AG10803 (cell line): ENCODE measurements around the gene ZNF208.
"Not testable (repeated sequence)": the region's sequence is repeated elsewhere in the genome, so short reads cannot be mapped to it uniquely, and the experiment has no call there.

Experiments used
- DNase-seq: peaks from one replicate; pipeline ENCODE4 v3.0.0; 2010; ENCODE audit warnings: low read depth
- H3K4me3 ChIP-seq: 2 replicates; pipeline ENCODE4 v1.5.1; 2011; ENCODE audit warnings: mild to moderate bottlenecking, low read length, control low read depth
- TF ChIP-seq, protein P1 (sequence below): conservative IDR thresholded peaks from 2 replicates; pipeline ENCODE4 v1.5.1; 2011; ENCODE audit warnings: mild to moderate bottlenecking, low read length, control low read depth, inconsistent platforms

Gene ZNF208

DNA sequence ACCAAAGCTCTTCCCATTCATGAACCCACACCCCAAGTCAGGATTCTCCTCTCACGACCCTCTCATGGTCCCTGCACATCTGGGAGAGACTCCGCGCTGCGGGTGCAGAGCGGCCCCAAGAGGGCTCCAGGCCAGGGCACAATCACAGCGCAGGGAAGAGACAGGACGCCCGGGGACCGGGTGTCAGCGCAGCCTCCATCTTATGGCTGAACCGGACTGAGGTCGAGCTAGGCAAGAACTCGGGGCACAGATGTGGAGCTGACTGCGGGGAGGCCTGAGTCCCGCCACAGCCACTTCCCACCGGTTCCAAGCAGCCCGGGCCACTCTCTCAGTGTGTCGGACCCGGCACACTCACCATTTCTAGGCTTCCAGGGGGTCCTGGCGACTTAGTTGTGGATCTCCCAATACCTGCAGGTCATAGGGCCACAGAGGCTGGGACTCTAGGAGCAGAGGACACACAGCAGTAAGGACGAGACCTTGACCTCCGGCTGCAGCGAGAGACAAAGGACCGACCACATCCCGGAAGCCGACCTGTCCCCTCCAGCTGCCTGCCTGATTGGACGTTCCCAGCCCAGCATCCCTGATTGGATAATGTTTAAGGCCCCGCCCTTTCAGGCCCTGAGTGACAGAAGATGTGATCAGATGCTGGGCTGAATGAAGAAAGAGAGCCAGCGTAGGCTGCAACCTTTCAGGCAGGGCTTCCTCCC lies at the start of gene ZNF208:
Gene ZNF208 (minus strand): TSS at position 507 of the 707 bp plus-strand sequence. CDS start 149 bp downstream, at position 358.
- DNase-seq = not testable (repeated sequence)

GRCh38 chr19:22052644-22053013 lies 41.9 kb upstream of the ZNF208 start:
- DNase-seq = peak; percentile 2
- peak overlapping the region; percentile 76 for H3K4me3 ChIP-seq
- TF ChIP-seq, protein P1, sequence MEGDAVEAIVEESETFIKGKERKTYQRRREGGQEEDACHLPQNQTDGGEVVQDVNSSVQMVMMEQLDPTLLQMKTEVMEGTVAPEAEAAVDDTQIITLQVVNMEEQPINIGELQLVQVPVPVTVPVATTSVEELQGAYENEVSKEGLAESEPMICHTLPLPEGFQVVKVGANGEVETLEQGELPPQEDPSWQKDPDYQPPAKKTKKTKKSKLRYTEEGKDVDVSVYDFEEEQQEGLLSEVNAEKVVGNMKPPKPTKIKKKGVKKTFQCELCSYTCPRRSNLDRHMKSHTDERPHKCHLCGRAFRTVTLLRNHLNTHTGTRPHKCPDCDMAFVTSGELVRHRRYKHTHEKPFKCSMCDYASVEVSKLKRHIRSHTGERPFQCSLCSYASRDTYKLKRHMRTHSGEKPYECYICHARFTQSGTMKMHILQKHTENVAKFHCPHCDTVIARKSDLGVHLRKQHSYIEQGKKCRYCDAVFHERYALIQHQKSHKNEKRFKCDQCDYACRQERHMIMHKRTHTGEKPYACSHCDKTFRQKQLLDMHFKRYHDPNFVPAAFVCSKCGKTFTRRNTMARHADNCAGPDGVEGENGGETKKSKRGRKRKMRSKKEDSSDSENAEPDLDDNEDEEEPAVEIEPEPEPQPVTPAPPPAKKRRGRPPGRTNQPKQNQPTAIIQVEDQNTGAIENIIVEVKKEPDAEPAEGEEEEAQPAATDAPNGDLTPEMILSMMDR = no peak

More for the DNA sequence above, at the start of gene ZNF208:
- not testable (repeated sequence) for H3K4me3 ChIP-seq

DNA sequence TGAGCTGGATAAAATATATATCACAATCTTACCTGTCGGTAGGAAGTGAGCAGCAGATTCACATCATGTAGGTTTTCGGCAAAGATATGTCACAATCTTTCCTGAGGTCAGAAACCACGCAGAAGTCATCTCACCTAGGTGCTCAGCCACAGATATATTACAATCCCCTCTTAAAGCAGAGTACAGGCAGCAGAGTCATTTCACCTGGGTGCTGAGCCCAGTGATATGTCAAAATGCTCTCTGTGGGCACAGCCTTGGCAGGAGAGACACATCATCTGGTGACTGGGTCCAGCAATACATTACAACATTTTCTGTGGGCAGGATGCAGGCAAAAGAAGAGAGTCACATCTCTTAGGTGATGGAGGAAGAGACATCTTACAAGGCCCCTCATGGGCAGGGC lies 30.4 kb upstream of the ZNF208 start:
- DNase-seq, H3K4me3 ChIP-seq: not testable (repeated sequence)

DNA sequence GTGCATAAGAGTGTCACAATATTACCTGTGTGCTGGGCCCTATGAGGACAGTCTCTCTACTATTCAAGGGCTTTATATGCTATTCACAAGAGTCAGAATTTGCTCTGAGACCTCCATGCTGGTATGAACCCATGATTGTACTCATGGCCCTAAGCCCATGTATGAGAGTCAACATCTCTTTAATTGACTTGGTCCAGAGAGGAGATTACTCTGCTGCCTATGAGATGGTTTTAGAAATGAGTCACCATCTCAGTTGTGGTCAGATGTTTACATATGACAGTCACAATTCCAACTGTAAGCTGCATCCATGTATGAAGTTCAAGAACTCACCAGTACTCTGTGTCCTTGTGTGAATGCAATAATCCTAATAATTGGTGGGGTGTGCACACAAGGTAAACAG lies 19.9 kb upstream of the ZNF208 start:
- no peak for DNase-seq
- TF ChIP-seq, protein P1 = no peak
- no peak overlapping the region for H3K4me3 ChIP-seq

GRCh38 chr19:22026687-22027086 lies 15.9 kb upstream of the ZNF208 start:
- no peak for DNase-seq
- TF ChIP-seq, protein P1 = no peak
- H3K4me3 ChIP-seq = no peak overlapping the region

DNA sequence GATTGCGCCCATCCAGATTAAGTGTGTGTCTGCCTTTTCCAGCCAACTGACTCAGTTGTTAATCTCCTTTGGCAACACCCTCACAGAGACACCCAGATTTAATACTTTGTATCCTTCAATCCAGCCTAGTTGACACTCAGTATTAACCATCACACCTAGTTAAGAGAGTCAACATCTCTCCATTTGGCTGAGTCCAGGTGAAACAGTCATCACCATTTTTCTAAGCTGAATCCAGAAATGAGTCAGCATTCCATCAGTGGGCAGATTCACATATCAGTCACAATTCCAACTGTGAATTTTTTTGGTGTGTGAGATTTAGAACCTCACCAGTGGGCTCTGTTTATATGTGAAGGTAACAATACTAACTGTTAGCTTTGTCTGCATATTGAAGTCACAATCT lies 14.8 kb upstream of the ZNF208 start:
- H3K4me3 ChIP-seq, DNase-seq: not testable (repeated sequence)

GRCh38 chr19:21970466-21970865 lies 40.3 kb downstream of the ZNF208 start:
- TF ChIP-seq, protein P1 = no peak
- no peak for DNase-seq
- H3K4me3 ChIP-seq = no peak overlapping the region

DNA sequence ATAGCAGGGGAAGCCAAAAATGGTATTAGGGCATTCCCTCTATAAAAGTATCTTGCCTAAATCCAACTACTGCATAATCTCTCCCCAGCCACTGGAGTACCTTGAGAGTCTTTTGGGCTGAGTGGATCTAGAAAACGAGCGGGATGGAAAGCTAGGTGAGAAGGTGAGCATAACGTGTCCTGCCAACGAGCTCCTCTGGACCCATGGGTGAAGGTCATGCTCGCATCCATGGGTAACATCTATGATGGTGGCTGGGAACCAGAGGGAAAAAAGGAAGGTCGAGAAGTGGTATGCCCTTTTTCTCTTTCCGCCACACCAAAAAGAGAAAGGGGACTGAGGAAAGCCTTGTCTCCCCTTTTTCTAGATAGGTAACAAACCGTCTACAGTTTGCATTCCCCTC lies 63.0 kb downstream of the ZNF208 start:
- no peak for DNase-seq
- H3K4me3 ChIP-seq = no peak overlapping the region
- TF ChIP-seq, protein P1 = no peak

DNA sequence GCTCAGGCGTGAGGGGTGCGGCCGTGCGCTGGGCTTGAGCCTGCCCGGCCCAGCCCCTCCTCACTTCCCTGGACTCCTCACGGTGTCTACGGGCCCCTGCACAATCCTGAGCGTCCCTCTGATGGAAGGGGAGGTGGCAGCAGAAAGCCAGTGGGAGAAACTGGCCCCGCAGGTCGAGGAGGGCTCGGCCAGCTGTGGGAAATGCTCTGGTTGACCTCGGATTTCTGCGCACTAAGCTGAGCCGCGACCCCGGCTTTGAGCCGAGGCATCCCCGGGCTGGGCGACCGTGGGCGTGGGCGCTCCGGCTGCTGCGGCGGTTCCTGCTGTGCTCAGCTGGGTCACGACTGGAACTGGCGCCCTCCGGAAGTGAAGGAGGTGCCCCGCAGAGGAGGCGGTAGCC lies 70.1 kb downstream of the ZNF208 start:
- DNase-seq = no peak
- H3K4me3 ChIP-seq = no peak overlapping the region

More for the DNA sequence above, 70.1 kb downstream of the ZNF208 start:
- TF ChIP-seq, protein P1 = no peak
